HepG2 (cell line): ENCODE results near the gene ZC3H18. TPM values are rescaled to one million over a fixed set of nuclear protein-coding genes. Genes with fewer than 3 reads are reported as not detected.

Experiments used
- HOXA3 ChIP-seq: sonication (generic); formaldehyde crosslinking; IDR thresholded peaks from 2 replicates; pipeline ENCODE4 v1.5.0; 2020; ENCODE audit warnings: missing genetic modification reagents
- MEIS2 ChIP-seq: sonication (generic); formaldehyde crosslinking; IDR thresholded peaks from 2 replicates; pipeline ENCODE4 v1.9.0; 2021; ENCODE audit warnings: mild to moderate bottlenecking, missing genetic modification reagents
- PHB2 ChIP-seq: fragments of 450-650 bp; IDR thresholded peaks from 2 replicates; pipeline ENCODE4 v1.6.1; 2018; ENCODE audit not compliant: partially characterized antibody
- ZNF20 ChIP-seq: sonication (generic); formaldehyde crosslinking; IDR thresholded peaks from 2 replicates; pipeline ENCODE4 v1.4.0; 2020; ENCODE audit warnings: mild to moderate bottlenecking, moderate library complexity, missing genetic modification reagents
- ZNF570 ChIP-seq: sonication (generic); formaldehyde crosslinking; IDR thresholded peaks from 2 replicates; pipeline ENCODE4 v1.4.0; 2020; ENCODE audit warnings: mild to moderate bottlenecking, missing genetic modification reagents, borderline replicate concordance
- polyA plus RNA-seq, 8 experiments: library from polyadenylated mRNA; depleted of rRNA in 3 of 8; stranded (reverse) in 7 of 8; unstranded in 1 of 8; fragments of >200 nt; fragmentation: Illumina TruSeq in 4 of 8; extraction: Trizol in 4 of 8; gene quantifications; 2 replicates each; pipeline versions ENCODE4 v1.2.1 to v1.2.3, GENCODE V29; 2011 to 2016; ENCODE audit warnings: low read depth in 4 of 8, missing spikeins in 1 of 8, mixed read lengths in 1 of 8; ENCODE audit not compliant: insufficient read depth in 1 of 8
- total RNA-seq, 5 experiments: library from RNA; depleted of rRNA; stranded (reverse); fragments of >200 nt; fragmentation: Illumina TruSeq; extraction: Trizol; gene quantifications; 2 replicates each; pipeline ENCODE4 v1.2.3, GENCODE V29; 2016; ENCODE audit warnings: low read depth in 1 of 5
- TF ChIP-seq, protein P1 (sequence below): sonication (generic); formaldehyde crosslinking; IDR thresholded peaks from 2 replicates; pipeline ENCODE4 v1.5.1; 2020; ENCODE audit warnings: mild to moderate bottlenecking, missing genetic modification reagents, borderline replicate concordance
- TF ChIP-seq, protein P2 (sequence below): IDR thresholded peaks from 2 replicates; pipeline ENCODE4 v1.6.1; 2016; ENCODE audit warnings: missing biosample characterization, missing genetic modification reagents, low read depth
- TF ChIP-seq, protein P3 (sequence below): sonication (generic); formaldehyde crosslinking; IDR thresholded peaks from 2 replicates; pipeline ENCODE4 v1.4.0; 2020; ENCODE audit warnings: missing genetic modification reagents
- TF ChIP-seq, protein P4 (sequence below): sonication (generic); formaldehyde crosslinking; IDR thresholded peaks from 2 replicates; pipeline ENCODE4 v1.8.0; 2022; ENCODE audit warnings: mild to moderate bottlenecking, missing genetic modification reagents, moderate library complexity
- TF ChIP-seq, protein P5 (sequence below): fragments of 450-650 bp; IDR thresholded peaks from 2 replicates; pipeline ENCODE4 v1.6.1; 2017
- TF ChIP-seq, protein P6 (sequence below): sonication (generic); formaldehyde crosslinking; IDR thresholded peaks from 2 replicates; pipeline ENCODE4 v1.5.0; 2020; ENCODE audit warnings: mild to moderate bottlenecking, missing genetic modification reagents

ZC3H18 gene
- total and polyA plus RNA-seq, 2 of the 13 experiments (the other 11 are each of a cell fraction or from before 2014, with no cell fraction given), result 11.2 to 27.4 TPM

DNA sequence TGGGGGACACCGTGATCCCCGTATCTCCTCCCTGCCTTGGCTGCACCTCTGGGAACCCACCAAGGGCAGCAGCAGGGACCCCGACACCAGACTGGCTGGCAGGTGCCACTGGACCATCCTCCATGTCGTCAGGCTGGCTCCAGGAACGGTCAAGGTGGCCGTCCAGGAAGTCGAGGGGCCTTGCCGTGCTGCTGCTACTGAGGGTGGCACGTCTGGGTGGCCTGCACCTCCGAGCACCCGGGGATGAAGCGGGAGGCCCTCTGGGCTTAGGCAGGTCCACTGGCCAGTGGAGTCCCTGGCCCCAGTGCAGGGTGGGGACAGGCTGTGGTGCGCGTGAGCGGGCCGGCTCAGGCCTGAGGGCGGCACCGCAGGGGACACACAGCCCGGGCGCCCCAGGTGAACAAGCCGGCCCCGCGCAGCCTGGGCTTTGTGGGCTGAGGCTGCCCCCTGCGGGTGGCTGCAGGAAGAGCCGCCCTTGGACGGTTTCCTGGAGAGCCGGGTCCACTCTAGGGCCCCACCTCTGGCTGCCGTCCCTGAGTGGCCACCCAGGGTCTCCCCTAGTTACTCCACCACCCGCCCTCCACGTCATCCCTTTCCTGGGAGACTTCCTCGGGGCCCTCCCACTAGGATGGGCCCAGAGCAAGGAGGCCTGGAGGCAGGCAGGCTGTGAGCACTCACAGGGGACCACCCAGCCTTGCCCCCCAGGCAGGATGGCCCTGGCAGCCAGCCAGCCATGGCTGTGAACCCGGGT, 42.8 kb upstream of the ZC3H18 start (continued):
- TF ChIP-seq, protein P1, sequence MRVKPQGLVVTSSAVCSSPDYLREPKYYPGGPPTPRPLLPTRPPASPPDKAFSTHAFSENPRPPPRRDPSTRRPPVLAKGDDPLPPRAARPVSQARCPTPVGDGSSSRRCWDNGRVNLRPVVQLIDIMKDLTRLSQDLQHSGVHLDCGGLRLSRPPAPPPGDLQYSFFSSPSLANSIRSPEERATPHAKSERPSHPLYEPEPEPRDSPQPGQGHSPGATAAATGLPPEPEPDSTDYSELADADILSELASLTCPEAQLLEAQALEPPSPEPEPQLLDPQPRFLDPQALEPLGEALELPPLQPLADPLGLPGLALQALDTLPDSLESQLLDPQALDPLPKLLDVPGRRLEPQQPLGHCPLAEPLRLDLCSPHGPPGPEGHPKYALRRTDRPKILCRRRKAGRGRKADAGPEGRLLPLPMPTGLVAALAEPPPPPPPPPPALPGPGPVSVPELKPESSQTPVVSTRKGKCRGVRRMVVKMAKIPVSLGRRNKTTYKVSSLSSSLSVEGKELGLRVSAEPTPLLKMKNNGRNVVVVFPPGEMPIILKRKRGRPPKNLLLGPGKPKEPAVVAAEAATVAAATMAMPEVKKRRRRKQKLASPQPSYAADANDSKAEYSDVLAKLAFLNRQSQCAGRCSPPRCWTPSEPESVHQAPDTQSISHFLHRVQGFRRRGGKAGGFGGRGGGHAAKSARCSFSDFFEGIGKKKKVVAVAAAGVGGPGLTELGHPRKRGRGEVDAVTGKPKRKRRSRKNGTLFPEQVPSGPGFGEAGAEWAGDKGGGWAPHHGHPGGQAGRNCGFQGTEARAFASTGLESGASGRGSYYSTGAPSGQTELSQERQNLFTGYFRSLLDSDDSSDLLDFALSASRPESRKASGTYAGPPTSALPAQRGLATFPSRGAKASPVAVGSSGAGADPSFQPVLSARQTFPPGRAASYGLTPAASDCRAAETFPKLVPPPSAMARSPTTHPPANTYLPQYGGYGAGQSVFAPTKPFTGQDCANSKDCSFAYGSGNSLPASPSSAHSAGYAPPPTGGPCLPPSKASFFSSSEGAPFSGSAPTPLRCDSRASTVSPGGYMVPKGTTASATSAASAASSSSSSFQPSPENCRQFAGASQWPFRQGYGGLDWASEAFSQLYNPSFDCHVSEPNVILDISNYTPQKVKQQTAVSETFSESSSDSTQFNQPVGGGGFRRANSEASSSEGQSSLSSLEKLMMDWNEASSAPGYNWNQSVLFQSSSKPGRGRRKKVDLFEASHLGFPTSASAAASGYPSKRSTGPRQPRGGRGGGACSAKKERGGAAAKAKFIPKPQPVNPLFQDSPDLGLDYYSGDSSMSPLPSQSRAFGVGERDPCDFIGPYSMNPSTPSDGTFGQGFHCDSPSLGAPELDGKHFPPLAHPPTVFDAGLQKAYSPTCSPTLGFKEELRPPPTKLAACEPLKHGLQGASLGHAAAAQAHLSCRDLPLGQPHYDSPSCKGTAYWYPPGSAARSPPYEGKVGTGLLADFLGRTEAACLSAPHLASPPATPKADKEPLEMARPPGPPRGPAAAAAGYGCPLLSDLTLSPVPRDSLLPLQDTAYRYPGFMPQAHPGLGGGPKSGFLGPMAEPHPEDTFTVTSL, result no peak
- TF ChIP-seq, protein P2, sequence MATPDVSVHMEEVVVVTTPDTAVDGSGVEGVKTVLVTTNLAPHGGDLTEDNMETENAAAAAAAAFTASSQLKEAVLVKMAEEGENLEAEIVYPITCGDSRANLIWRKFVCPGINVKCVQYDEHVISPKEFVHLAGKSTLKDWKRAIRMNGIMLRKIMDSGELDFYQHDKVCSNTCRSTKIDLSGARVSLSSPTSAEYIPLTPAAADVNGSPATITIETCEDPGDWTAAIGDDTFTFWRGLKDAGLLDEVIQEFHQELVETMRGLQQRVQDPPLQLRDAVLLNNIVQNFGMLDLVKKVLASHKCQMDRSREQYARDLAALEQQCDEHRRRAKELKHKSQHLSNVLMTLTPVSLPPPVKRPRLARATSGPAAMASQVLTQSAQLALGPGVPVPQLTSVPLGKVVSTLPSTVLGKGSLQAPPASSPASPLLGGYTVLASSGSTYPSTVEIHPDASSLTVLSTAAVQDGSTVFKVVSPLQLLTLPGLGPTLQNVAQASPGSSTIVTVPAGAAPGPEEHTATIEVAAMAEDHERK (CRISPR knock-in tag), result no peak
- no peak for TF ChIP-seq ZNF570
- TF ChIP-seq, protein P3, sequence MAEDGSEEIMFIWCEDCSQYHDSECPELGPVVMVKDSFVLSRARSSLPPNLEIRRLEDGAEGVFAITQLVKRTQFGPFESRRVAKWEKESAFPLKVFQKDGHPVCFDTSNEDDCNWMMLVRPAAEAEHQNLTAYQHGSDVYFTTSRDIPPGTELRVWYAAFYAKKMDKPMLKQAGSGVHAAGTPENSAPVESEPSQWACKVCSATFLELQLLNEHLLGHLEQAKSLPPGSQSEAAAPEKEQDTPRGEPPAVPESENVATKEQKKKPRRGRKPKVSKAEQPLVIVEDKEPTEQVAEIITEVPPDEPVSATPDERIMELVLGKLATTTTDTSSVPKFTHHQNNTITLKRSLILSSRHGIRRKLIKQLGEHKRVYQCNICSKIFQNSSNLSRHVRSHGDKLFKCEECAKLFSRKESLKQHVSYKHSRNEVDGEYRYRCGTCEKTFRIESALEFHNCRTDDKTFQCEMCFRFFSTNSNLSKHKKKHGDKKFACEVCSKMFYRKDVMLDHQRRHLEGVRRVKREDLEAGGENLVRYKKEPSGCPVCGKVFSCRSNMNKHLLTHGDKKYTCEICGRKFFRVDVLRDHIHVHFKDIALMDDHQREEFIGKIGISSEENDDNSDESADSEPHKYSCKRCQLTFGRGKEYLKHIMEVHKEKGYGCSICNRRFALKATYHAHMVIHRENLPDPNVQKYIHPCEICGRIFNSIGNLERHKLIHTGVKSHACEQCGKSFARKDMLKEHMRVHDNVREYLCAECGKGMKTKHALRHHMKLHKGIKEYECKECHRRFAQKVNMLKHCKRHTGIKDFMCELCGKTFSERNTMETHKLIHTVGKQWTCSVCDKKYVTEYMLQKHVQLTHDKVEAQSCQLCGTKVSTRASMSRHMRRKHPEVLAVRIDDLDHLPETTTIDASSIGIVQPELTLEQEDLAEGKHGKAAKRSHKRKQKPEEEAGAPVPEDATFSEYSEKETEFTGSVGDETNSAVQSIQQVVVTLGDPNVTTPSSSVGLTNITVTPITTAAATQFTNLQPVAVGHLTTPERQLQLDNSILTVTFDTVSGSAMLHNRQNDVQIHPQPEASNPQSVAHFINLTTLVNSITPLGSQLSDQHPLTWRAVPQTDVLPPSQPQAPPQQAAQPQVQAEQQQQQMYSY (CRISPR knock-in tag), result no peak
- TF ChIP-seq, protein P4, sequence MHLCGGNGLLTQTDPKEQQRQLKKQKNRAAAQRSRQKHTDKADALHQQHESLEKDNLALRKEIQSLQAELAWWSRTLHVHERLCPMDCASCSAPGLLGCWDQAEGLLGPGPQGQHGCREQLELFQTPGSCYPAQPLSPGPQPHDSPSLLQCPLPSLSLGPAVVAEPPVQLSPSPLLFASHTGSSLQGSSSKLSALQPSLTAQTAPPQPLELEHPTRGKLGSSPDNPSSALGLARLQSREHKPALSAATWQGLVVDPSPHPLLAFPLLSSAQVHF (CRISPR knock-in tag), result no peak
- no peak for TF ChIP-seq ZNF20 (CRISPR knock-in tag)
- TF ChIP-seq, protein P5, sequence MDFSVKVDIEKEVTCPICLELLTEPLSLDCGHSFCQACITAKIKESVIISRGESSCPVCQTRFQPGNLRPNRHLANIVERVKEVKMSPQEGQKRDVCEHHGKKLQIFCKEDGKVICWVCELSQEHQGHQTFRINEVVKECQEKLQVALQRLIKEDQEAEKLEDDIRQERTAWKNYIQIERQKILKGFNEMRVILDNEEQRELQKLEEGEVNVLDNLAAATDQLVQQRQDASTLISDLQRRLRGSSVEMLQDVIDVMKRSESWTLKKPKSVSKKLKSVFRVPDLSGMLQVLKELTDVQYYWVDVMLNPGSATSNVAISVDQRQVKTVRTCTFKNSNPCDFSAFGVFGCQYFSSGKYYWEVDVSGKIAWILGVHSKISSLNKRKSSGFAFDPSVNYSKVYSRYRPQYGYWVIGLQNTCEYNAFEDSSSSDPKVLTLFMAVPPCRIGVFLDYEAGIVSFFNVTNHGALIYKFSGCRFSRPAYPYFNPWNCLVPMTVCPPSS, result no peak
- TF ChIP-seq HOXA3 (CRISPR knock-in tag), result peak; percentile 47; the same call in 1 of the 2 replicates
- TF ChIP-seq PHB2, result no peak
- TF ChIP-seq, protein P6, sequence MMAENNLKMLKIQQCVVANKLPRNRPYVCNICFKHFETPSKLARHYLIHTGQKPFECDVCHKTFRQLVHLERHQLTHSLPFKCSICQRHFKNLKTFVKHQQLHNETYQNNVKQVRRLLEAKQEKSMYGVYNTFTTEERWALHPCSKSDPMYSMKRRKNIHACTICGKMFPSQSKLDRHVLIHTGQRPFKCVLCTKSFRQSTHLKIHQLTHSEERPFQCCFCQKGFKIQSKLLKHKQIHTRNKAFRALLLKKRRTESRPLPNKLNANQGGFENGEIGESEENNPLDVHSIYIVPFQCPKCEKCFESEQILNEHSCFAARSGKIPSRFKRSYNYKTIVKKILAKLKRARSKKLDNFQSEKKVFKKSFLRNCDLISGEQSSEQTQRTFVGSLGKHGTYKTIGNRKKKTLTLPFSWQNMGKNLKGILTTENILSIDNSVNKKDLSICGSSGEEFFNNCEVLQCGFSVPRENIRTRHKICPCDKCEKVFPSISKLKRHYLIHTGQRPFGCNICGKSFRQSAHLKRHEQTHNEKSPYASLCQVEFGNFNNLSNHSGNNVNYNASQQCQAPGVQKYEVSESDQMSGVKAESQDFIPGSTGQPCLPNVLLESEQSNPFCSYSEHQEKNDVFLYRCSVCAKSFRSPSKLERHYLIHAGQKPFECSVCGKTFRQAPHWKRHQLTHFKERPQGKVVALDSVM (CRISPR knock-in tag), result no peak; the same call in 1 of the 2 replicates
- TF ChIP-seq MEIS2, result no peak
